ENCODE data around the gene ERG.

Gene ERG

DNA sequence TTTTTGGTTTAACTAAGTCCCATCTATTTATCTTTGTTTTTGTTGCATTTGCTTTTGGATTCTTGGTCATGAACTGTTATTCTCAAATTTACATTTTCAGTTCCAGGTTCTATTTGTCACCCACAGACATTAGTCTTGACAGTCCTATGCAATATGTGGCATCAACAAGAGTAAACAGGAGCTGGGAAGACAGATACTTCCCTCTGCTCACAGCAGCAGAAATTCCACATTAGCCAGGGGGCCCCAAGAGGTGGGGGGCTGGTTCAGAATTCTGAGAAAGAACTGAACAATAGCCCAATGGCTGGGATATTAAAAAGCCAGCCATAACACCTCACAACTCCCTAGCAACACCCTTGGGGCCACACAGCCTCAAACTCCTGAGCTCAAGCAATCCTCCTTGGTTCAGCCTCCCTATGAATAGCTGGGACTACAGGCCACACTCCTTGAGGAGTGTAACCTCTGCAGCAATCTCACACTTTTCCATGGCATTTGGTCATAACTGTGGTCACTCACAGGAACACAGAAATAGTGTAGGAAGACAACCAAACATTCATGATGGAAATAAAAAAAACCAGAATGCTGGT is 67.8 kb downstream of the ERG start:
- DNase-seq, result no peak

GRCh38 chr21:38429011-38429410 is 69.3 kb downstream of the ERG start:
- DNase-seq, result no peak

- no peak for DNase-seq
Measured at GRCh38 chr21:38428211-38428610, 70.1 kb downstream of the ERG start.

DNA sequence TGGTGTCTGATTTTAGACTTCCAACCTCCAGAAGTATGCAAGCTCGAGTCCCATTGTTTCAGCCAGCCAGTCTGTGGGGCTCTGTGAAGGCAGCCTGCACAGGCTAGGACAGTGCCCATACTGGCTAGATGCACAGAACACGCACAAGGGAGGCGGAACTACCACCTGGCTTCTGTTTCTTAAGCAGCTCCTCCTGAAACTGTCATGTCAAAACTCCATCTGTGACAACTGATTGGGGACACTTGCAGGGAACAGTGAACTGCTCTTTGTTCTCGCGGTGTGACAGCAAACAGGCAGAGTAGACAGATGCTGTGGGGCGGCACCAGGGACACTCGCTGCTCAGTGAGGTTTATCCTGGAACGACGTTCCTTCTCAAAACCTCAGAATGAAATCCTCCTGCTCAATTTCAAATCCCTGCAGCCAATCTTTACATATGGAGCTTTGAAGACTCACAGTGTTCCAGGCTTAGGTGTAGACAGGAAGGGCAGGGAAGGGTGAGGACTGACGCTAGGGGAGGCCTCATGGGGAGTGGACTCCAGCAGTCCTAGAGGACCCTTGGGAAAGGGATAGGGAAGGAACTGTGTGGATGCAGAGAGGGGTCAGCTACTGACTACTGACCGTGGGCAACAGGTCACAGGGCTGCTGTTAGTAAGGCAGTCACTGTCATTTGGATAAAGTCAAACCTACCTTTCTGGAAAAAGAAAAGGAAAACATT is 73.8 kb downstream of the ERG start:
- DNase-seq, result no peak

DNA sequence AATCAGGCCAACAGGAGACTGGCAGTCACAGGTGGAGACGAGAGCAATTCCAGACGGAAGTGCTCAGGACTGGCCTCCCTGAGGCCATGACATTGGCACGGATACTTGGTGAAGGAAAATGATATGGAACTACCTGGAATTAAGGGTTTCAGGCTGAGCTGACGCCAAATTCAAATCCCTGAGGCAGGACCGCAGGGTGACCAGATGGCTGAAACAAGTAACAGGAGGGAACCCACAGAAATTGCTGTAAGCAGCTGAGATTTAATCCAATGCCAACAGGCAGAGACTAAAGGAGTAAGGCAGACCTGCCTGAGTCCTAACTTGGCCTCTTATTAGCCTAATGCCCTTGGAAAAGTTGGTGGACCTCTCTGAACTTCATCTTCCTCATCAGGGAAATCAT is 76.2 kb downstream of the ERG start:
- DNase-seq, result no peak

- DNase-seq, result no peak
Measured at GRCh38 chr21:38420140-38420539, 78.1 kb downstream of the ERG start.

DNA sequence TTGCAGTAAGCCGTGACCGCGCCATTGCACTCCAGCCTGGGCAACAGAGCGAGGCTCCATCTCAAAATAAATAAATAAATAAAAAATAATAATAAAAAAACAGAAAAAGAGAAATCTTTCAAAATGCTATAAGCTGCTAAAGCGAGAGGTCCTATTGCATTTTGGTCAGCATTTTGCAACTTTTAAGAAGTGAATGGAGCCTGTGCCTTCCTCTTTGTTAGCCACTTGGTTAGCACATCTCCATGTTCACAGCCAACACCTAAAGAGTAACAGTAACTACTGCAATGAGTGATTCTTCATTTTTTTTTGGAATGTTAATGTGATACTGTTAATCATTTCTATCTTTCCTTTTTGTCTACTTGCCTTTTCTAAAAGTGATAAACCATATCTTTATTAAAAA is 80.6 kb downstream of the ERG start:
- DNase-seq, result no peak

GRCh38 chr21:38416791-38417190 is 81.5 kb downstream of the ERG start:
- DNase-seq, result no peak

GRCh38 chr21:38413958-38414548 is 84.2 kb downstream of the ERG start:
- DNase-seq, result no peak

GRCh38 chr21:38410466-38410865 is 87.8 kb downstream of the ERG start:
- no peak for DNase-seq

DNA sequence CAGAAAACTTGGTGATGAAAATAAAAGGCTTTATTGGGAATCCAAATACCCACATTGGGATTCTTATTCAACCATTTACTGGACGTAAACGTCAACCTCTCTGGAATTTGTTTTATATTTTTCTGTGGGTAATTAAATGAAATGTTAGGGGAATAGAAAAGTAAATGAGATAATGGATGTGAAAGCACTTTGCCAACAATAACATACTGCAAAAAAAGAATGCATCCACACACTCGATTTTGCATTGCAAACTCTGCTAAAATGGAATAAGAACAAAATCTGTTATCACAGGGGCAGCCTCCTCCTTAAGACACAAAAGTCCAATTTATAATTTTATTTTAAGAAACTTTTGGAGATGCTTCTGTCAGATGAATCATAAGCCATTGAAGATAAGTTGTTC is 88.4 kb downstream of the ERG start:
- no peak for DNase-seq

- no peak for DNase-seq
Measured at GRCh38 chr21:38404177-38404576, 94.1 kb downstream of the ERG start.

DNA sequence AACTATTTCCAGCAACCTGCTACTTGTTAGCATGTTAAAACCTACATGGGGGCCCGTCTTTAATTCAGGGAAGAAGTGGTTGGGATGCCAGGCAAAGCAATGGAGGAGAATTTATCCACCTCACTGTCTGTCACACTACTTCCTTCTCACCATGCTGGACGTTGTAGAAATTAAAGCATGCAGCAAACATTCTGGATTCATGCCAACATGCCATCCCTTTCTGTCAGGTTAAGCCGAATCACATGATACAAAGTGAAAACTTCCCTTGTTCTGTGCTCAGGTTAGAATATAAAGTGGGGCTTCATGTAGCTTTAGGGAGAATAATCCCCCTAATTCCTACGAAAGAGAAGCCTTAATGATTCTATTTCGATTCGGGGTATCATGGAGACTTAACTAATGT is 95.5 kb downstream of the ERG start:
- no peak for DNase-seq

DNA sequence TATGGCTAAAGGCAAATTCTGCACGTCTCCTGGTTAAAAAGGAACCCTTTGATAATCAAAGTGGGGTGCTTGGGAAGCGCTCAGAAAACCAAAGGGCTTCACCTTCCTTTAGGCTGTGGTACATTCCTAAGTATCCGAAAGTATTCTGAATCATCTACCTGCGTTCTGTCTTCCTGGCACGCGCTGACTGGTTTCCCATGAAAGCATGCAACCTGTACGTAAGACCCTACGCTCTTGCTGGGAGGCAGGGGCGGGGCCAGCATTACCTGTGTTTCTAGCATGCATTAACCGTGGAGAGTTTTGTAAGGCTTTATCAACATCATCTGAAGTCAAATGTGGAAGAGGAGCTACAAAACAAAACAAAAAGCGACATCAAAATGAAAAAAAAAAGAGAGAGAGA is 96.0 kb downstream of the ERG start:
- no peak for DNase-seq

GRCh38 chr21:38401191-38401926 is 96.9 kb downstream of the ERG start:
- DNase-seq, result no peak

DNA sequence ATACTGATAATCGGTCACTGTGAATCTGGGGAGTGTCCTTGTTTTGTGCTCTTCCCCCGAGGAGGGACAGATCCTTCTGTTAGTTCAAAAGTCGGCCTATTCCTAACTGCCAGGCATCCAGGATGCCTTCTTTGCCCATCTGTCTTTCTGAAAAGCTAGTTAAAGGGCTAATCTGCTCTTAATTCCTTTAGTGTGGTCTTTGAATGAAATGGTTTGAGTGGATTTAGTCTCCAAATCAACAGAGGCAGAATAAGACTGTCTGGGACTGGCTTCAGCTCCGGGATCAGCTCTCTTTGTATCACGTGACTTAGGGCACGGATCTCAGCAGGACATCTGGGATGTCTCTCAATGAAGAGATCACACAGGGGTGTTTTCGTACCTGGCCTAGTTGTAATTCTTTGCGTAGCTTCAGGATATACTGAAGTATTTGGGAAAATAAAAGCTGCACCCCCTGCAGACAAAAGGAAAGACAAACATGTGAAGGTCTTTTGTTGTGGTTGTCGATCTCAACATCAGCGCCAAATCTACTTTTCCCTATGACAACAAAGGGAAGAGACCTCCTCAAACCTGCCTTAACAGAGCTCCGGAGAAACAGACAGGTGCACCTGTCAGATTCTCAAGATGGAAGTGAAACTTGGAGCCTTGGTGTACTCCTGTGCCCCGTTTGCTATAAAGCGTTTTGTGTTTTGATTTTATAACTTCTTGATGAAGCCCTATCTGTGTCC is 97.9 kb downstream of the ERG start:
- DNase-seq, result no peak

DNA sequence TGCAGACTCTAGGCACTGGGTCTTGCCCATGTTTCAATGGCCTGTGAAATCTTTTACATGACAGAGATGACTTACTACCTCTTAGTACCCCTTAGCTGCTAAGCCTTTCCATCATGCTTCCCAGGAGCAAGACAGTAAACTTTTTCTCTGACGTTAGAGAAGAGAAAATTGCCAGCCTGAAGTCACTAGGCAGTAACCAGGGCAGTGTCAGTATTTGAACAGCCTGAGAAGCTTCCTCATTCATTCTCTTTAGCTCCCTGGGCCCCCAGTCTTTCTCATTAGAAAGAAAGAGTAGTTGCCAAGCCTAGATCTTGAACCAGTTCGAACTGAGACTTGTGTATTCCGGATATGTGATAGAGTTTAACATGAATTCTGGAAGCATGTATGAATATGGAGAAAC is 99.2 kb downstream of the ERG start:
- DNase-seq, result no peak

- DNase-seq, result no peak
Measured at GRCh38 chr21:38396325-38396724, 102.0 kb downstream of the ERG start.

DNA sequence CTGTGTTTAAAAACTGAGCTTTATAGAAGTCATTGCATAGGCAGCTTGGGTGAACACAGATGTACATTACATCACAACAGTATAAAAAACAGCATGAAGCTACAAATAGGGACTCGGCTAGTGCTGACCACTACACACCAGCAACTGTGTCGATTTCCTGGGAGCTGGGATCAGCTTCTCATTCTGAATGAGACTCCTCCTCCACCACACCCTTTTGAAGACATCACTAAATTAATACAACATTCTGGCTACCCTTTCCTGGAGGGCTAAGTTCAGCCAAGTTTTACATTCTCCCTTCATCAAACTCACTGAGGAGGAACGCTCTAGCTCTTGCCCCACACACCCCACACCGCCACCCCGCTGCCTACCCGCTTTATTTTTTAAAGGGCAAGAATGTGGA is 102.7 kb downstream of the ERG start:
- DNase-seq, result no peak

- DNase-seq, result no peak
Measured at GRCh38 chr21:38392661-38393060, 105.6 kb downstream of the ERG start.

GRCh38 chr21:38389896-38390295 is 108.4 kb downstream of the ERG start:
- no peak for DNase-seq

DNA sequence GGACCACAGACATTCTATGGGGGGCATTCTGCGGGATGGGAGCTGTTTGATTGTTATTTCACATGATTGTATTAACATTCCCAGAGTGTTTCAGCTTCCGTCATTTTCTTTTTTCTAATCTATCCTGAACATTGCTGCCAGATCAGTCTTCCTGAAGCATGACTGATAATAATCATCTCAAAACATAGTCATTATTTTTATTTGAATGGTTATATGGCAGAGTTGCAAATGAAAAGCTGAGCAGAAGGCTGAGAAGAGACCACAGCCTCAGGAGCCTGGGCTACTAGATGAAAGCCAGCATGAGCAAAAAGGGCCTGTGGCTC is 109.0 kb downstream of the ERG start:
- no peak for DNase-seq

GRCh38 chr21:38388647-38389353 is 109.5 kb downstream of the ERG start:
- no peak for DNase-seq
